Fibroblast of skin of back (primary cell): Measurements from ENCODE around the gene LRP4.
A peak's percentile ranks its signal among the peaks of the same experiment; 100 is the strongest.

Experiments used
- DNase-seq: peaks from one replicate; pipeline ENCODE4 v3.0.0-alpha.2; 2013

The LRP4 gene

GRCh38 chr11:46845740-46846509 is 72.4 kb downstream of the LRP4 start, which contains the start of gene CKAP5:
TSS of gene CKAP5 (minus strand) at chr11:46846280. CDS start at chr11:46821231, 25,049 bp downstream.
- peak; percentile 91 for DNase-seq

GRCh38 chr11:46845440-46845739 is 73.0 kb downstream of the LRP4 start:
- no peak for DNase-seq

- DNase-seq = no peak
Measured at GRCh38 chr11:46840116-46840515, 78.2 kb downstream of the LRP4 start.

GRCh38 chr11:46838501-46838900 is 79.8 kb downstream of the LRP4 start:
- DNase-seq = no peak

- no peak for DNase-seq
Measured at GRCh38 chr11:46837860-46838259, 80.5 kb downstream of the LRP4 start.

GRCh38 chr11:46836870-46837269 is 81.5 kb downstream of the LRP4 start:
- DNase-seq = no peak

- no peak for DNase-seq
Measured at GRCh38 chr11:46836431-46836830, 81.9 kb downstream of the LRP4 start.

GRCh38 chr11:46835897-46836296 is 82.5 kb downstream of the LRP4 start:
- DNase-seq = no peak

- DNase-seq = no peak
Measured at GRCh38 chr11:46834821-46835220, 83.5 kb downstream of the LRP4 start.

- no peak for DNase-seq
Measured at GRCh38 chr11:46832511-46833214, 85.7 kb downstream of the LRP4 start.

- DNase-seq = no peak
Measured at GRCh38 chr11:46827995-46828394, 90.4 kb downstream of the LRP4 start.

- peak; percentile 79 for DNase-seq
Measured at GRCh38 chr11:46826310-46827044, 91.9 kb downstream of the LRP4 start.

GRCh38 chr11:46808799-46809431 is 109.4 kb downstream of the LRP4 start:
- peak; percentile 65 for DNase-seq
